ENCODE data around the gene MZB1.

Gene MZB1, protein sequence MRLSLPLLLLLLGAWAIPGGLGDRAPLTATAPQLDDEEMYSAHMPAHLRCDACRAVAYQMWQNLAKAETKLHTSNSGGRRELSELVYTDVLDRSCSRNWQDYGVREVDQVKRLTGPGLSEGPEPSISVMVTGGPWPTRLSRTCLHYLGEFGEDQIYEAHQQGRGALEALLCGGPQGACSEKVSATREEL

GRCh38 chr5:139389701-139390638 is at the start of gene MZB1:
TSS of gene MZB1 (minus strand) at chr5:139389913. CDS start at chr5:139389856, 57 bp downstream.
- peak; percentile 34 for DNase-seq

- peak; percentile 88 for DNase-seq
These were observed 49.5 kb upstream of the MZB1 start, which contains the start of gene DNAJC18 for GRCh38 chr5:139439013-139439903. TSS of gene DNAJC18 (minus strand) at chr5:139439525. CDS start at chr5:139439445, 80 bp downstream.

GRCh38 chr5:139438707-139439012 is 48.9 kb upstream of the MZB1 start:
- no peak for DNase-seq

DNA sequence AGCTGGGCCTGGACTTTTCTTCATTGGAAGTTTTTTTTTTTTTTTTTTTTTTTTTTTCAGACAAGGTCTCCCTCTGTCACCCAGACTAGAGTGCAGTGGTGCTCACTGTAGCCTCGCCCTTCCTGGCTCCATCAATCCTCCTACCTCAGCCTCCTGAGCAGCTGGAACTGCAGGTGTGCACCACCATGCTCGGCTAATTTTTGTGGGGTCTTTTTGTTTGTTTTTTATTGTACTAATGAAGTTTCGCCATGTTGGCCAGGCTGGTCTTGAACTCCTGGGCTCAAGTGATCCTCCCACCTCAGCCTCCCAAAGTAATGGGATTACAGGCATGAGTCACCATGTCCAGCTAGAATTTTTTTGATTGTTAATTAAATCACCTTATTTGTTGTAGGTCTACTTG is 46.0 kb upstream of the MZB1 start:
- no peak for DNase-seq

DNA sequence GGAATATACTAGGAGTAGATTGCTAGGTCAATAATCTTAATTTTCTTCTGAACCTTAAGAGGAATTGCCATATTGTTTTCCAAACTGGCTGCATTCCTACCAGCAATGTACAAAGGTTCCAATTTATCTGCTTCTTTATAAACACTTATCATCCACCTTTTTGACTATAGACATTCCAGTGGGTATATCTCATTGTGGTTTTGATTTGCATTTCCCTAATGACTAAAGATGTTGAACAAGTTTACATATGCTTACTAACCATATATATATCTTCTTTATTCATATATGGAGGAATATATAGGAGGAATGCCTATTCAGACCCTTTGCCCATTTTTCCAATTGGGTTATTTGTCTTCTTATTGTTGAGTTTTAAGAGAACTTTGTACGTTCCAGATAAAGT is 42.0 kb upstream of the MZB1 start:
- DNase-seq, result no peak

DNA sequence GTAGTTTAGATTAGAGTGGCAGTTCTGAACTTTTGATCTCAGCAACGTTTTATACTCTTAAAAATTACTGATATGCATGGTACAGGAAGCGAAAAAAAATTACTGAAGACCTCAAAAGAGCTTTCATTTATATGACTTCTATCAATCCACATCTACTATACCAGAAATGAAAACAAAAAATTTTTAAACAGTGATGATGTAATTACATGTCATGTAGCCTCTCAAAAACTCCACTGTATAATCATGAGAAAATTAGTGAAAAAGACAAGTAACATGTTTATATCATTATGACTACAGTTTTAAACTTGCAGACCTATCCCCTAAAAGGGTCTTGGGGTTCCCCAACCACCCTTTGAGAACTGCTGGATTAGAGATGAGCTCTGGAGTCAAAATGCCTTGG is 40.3 kb upstream of the MZB1 start:
- no peak for DNase-seq

GRCh38 chr5:139426203-139426885 is 36.6 kb upstream of the MZB1 start:
- DNase-seq, result no peak

GRCh38 chr5:139425497-139425896 is 35.8 kb upstream of the MZB1 start:
- DNase-seq, result no peak

- peak; percentile 52 for DNase-seq
These were observed 32.7 kb upstream of the MZB1 start for GRCh38 chr5:139422307-139422893.

GRCh38 chr5:139419226-139420192 is 29.8 kb upstream of the MZB1 start:
- no peak for DNase-seq

DNA sequence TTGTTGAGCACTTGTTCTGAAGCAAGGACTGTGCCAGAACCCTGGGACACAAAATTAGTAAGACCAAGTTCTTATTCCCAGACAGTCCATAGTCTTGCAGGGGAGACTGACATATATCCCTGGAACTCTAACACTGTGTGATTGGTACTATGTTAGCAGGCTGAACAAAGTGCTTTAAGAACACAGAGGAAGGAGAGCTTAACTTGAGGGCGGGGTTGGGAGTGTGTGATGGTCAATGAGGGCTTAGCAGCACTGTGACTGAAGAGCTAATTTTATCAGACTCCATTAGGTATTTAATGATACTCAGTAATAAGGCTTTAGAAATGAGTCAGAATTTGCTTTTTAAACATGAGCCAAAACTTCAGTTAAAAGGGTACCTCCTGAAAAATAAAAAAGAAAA is 29.1 kb upstream of the MZB1 start:
- no peak for DNase-seq

GRCh38 chr5:139417214-139417613 is 27.5 kb upstream of the MZB1 start:
- DNase-seq, result no peak

DNA sequence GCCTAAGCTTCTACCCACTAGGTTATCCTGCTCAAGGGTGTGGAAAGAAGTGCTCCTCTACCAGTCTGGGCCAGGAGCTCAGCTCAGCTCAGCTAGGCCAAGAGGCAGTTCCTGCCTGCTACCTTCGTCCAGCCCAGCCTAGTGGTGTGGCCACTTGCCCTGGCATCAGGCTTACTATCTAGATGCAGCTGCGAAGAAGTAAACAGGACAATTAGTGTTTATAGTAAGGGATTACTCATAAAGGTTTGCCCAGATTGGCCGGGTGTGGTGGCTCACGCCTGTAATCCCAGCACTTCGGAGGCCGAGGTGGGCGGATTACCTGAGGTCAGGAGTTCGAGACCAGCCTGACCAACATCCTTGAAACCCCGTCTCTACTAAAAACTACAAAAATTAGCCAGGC is 26.9 kb upstream of the MZB1 start:
- no peak for DNase-seq

DNA sequence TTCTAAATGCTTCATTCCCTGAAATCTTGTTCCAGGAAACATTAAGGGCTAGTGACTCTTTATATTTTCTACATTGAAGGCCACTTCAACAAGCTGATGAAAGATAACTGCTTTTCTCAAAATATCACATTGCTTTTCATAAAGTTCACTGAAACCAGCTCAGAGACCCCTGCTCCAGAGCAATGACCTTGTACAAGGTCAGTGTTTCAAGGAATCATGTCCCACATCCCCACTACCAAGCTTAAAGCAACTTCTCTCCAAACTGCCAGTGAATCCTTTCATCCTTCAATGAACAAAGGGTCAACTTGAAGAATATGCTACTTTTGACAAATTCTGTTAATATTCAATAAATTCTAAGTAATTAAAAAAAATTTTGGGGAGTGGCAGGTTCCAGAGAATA is 26.2 kb upstream of the MZB1 start:
- DNase-seq, result no peak

GRCh38 chr5:139415221-139415861 is 25.6 kb upstream of the MZB1 start:
- no peak for DNase-seq

DNA sequence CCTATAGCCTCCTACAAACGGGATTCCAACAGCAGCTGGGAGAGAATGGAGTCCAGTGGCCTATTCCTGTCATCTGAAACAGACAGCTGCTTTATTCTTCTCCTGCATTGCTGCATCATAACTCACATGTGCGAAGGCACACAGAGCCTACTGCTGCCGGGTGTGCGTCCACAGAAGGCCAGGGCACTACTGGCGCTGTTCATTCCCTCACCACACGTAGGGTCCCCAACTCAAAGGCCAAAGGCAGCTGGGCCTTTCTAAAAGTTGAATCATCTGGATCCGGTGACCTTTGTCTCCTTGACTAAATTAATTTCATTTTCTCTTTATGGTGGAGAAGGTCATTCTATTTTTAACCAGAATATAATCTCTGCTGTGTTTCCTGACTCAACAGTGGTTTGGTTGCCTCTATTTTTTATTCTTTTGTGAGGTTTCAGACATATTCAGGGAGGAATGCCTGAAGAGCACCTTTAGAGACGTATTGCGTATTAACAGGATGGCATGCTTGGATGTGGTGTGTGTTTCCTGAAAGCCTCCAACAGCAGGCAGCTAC is 24.9 kb upstream of the MZB1 start:
- DNase-seq, result no peak

DNA sequence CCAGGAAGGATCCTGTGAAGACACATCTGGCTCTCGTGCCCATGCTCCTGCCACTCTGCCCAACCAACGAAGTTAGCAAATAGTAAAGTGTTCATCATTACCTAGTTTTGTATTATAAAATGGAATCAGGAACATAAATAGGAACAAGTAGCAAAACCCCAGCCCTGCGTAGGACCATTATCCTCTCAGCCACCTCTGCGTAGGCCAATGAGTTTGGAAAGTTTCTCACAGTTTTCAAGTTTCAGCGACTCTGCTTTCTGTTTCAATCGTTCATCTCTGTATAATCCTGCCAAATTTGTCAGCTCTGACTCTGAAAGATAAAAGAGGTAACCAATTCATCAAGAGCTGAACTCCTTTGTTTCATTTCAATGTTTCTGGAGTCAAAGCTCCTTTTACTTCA is 24.2 kb upstream of the MZB1 start:
- DNase-seq, result no peak

GRCh38 chr5:139413153-139413552 is 23.4 kb upstream of the MZB1 start:
- no peak for DNase-seq

- DNase-seq, result no peak
These were observed 21.5 kb upstream of the MZB1 start for GRCh38 chr5:139410993-139411828.

Data from activated T-cell treated with anti-CD3 and anti-CD28 coated beads for 4 hours (primary cell).